Breast epithelium (tissue), 4 donors: Measurements from ENCODE around the gene SUGP2. TPM values are rescaled to one million over a fixed set of nuclear protein-coding genes. Genes with fewer than 3 reads are reported as not detected.
"Not testable (repeated sequence)": the region's sequence is repeated elsewhere in the genome, so short reads cannot be mapped to it uniquely, and the experiment has no call there.

ENCODE experiments used
- DNase-seq, 2 donors: peaks; one replicate each; pipeline ENCODE4 v3.0.0-alpha.2; 2019; ENCODE audit warnings: low spot score in 2 of 2
- H3K27ac ChIP-seq, 2 donors: fragments of 200-600 bp; sonication (generic) in 1 of 2; one replicate each; pipeline ENCODE4 v1.5.1; 2016 to 2019; ENCODE audit warnings: mild to moderate bottlenecking in 1 of 2
- H3K27me3 ChIP-seq, 2 donors: fragments of 200-600 bp; sonication (generic) in 1 of 2; one replicate each; pipeline versions ENCODE4 v1.5.1 to v1.6.0; 2017 to 2019; ENCODE audit warnings: control low read depth in 1 of 2, mild to moderate bottlenecking in 1 of 2
- H3K36me3 ChIP-seq: fragments of 200-600 bp; one replicate; pipeline ENCODE4 v1.5.1; 2019
- H3K4me1 ChIP-seq, 2 donors: fragments of 200-600 bp; sonication (generic); one replicate each; pipeline ENCODE4 v1.5.1; 2016 to 2019; ENCODE audit warnings: control low read depth in 1 of 2
- H3K4me3 ChIP-seq, 3 donors: fragments of 200-600 bp; sonication (generic); 1 replicate in 2 of 3; 2 replicates in 1 of 3; pipeline ENCODE4 v1.5.1; 2016 to 2019; ENCODE audit warnings: mild to moderate bottlenecking in 3 of 3, moderate library complexity in 2 of 3
- H3K9me3 ChIP-seq, 2 donors: fragments of 200-600 bp; sonication (generic) in 1 of 2; one replicate each; pipeline ENCODE4 v1.5.1; 2016 to 2019; ENCODE audit warnings: control low read depth in 1 of 2
- CTCF ChIP-seq, 3 donors: fragments of 450-650 bp; IDR thresholded peaks; one replicate each; pipeline ENCODE4 v1.5.1; 2016 to 2017; ENCODE audit warnings: antibody characterized with exemption in 3 of 3, mild to moderate bottlenecking in 3 of 3, moderate library complexity in 3 of 3
- POLR2A ChIP-seq: fragments of 450-650 bp; IDR thresholded peaks from one replicate; pipeline ENCODE4 v1.6.1; 2016; ENCODE audit warnings: antibody characterized with exemption, mild to moderate bottlenecking, moderate library complexity
- POLR2AphosphoS5 ChIP-seq, 3 donors: sonication (generic); formaldehyde crosslinking; IDR thresholded peaks; one replicate each; pipeline ENCODE4 v1.6.1; 2017; ENCODE audit warnings: antibody characterized with exemption in 3 of 3
- intact Hi-C: fragments of 100-400 bp; cut with DNase I; formaldehyde crosslinking; loops from one replicate; pipeline ENCODE4 v1.15.1; 2023; ENCODE audit warnings: low total_unique reads
- total RNA-seq, 3 donors: library from RNA; depleted of rRNA; stranded (reverse); fragments of >200 nt; gene quantifications; one replicate each; pipeline ENCODE4 v1.1.0, GENCODE V29; 2016

SUGP2 gene
- total RNA-seq, 3 donors from 2014 or later = 27.8 to 58.1 (median 56.0) TPM

GRCh38 chr19:18954094-18954493, 79.2 kb downstream of the SUGP2 start:
- H3K4me1 ChIP-seq = no peaks in the 10 kb centered on the region
- no peak overlapping the region for H3K4me3 ChIP-seq
- intact Hi-C loops = no loop called here
- no peaks in the 10 kb centered on the region for H3K36me3 ChIP-seq
- TF ChIP-seq POLR2AphosphoS5 (IDR thresholded peaks at IDR 0.05) (no peak), POLR2A (no peak), CTCF (IDR thresholded peaks at IDR 0.05) (no peak)
- H3K27me3 ChIP-seq = no peaks in the 10 kb centered on the region
- DNase-seq = no peak
- H3K9me3 ChIP-seq = no peaks in the 10 kb centered on the region
- no peak overlapping the region for H3K27ac ChIP-seq

DNA sequence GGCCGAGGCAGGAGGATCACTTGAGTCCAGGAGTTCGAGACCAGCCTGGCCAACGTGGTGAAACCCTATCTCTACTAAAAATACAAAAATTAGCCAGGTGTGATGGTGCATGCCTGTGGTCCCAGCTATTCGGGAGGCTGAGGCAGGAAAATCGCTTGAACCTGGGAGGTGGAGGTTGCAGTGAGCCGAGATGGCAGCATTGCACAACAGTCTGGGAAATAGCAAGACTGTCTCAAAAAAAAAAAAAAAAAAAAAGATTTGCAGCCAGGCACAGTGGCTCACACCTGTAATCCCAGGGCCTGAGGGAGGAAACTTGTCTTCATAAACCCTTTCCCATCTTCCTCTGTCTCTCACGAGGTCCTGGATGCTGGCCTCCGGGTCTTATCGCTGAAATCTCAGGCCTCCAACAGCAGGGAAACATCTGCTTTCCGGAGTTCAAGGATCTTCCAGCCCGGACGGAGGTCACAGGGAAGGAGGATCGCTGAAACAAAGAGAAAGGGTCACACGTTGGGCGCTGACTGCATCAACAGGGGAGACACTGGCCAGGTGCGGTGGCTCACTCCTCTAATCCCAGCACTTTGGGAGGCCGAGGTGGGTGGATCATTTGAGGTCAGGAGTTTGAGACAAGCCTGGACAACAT, 80.8 kb downstream of the SUGP2 start:
- H3K27ac ChIP-seq, H3K36me3 ChIP-seq, DNase-seq, H3K9me3 ChIP-seq, H3K4me3 ChIP-seq, H3K4me1 ChIP-seq, intact Hi-C loops, H3K27me3 ChIP-seq: not testable (repeated sequence)

- Histone ChIP-seq H3K27ac (no peak overlapping the region), H3K4me3 (no peak overlapping the region), H3K36me3 (no peaks in the 10 kb centered on the region), H3K27me3 (no peaks in the 10 kb centered on the region), H3K9me3 (no peaks in the 10 kb centered on the region), H3K4me1 (no peaks in the 10 kb centered on the region)
- TF ChIP-seq POLR2A (no peak), CTCF (IDR thresholded peaks at IDR 0.05) (no peak), POLR2AphosphoS5 (IDR thresholded peaks at IDR 0.05) (no peak)
- DNase-seq = no peak
- intact Hi-C loops = no loop called here
Measured at GRCh38 chr19:18951721-18952281, 81.5 kb downstream of the SUGP2 start.

- Histone ChIP-seq H3K4me1 (no peaks in the 10 kb centered on the region), H3K4me3 (no peak overlapping the region), H3K27me3 (no peaks in the 10 kb centered on the region), H3K36me3 (no peaks in the 10 kb centered on the region), H3K27ac (no peak overlapping the region), H3K9me3 (no peaks in the 10 kb centered on the region)
- TF ChIP-seq POLR2AphosphoS5 (IDR thresholded peaks at IDR 0.05) (no peak), POLR2A (no peak), CTCF (IDR thresholded peaks at IDR 0.05) (no peak)
- no peak for DNase-seq
- intact Hi-C loops = no loop called here
Measured at GRCh38 chr19:18949858-18950257, 83.5 kb downstream of the SUGP2 start.

DNA sequence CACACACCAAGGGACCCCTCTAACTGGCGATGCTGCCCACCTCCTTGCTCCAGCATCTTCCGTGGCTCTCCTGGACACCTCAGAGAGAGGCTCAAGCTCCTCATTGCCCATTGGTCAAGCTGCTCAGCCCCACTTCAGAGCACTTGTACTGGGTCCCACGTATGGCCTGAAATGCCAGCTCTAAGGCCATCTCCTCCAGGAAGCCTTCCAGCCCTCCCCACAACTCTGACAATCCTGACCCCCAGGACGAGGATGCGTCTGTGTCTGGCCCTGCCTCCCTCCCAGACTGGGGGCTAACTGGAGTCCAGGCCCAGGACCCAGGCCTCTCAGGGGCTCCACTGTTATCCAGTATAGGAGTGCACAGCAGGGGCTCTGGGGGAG, 84.4 kb downstream of the SUGP2 start:
- no peak overlapping the region for H3K4me3 ChIP-seq
- H3K9me3 ChIP-seq = no peaks in the 10 kb centered on the region
- no peaks in the 10 kb centered on the region for H3K27me3 ChIP-seq
- no peaks in the 10 kb centered on the region for H3K4me1 ChIP-seq
- TF ChIP-seq POLR2AphosphoS5 (IDR thresholded peaks at IDR 0.05) (no peak), POLR2A (no peak), CTCF (IDR thresholded peaks at IDR 0.05) (no peak)
- intact Hi-C loops = no loop called here
- no peaks in the 10 kb centered on the region for H3K36me3 ChIP-seq
- no peak overlapping the region for H3K27ac ChIP-seq
- no peak for DNase-seq
